ES-I3 (cell line): ENCODE results near the gene HEPN1.

ENCODE experiments used
- H3K36me3 ChIP-seq: 2 replicates; pipeline ENCODE4 v1.6.1; 2013; ENCODE audit warnings: mild to moderate bottlenecking, low read length, control low read depth, moderate library complexity; ENCODE audit not compliant: insufficient read depth
- H3K4me1 ChIP-seq: 2 replicates; pipeline ENCODE4 v1.6.1; 2013; ENCODE audit warnings: mild to moderate bottlenecking, control low read depth, low read length; ENCODE audit not compliant: insufficient read depth
- H3K9ac ChIP-seq: 2 replicates; pipeline ENCODE4 v1.6.1; 2013; ENCODE audit warnings: low read depth, mild to moderate bottlenecking, low read length, moderate library complexity
- H3K9me3 ChIP-seq: 2 replicates; pipeline ENCODE4 v1.6.1; 2013; ENCODE audit warnings: mild to moderate bottlenecking, low read length, moderate library complexity; ENCODE audit not compliant: control insufficient read depth, insufficient read depth

HEPN1 gene

DNA sequence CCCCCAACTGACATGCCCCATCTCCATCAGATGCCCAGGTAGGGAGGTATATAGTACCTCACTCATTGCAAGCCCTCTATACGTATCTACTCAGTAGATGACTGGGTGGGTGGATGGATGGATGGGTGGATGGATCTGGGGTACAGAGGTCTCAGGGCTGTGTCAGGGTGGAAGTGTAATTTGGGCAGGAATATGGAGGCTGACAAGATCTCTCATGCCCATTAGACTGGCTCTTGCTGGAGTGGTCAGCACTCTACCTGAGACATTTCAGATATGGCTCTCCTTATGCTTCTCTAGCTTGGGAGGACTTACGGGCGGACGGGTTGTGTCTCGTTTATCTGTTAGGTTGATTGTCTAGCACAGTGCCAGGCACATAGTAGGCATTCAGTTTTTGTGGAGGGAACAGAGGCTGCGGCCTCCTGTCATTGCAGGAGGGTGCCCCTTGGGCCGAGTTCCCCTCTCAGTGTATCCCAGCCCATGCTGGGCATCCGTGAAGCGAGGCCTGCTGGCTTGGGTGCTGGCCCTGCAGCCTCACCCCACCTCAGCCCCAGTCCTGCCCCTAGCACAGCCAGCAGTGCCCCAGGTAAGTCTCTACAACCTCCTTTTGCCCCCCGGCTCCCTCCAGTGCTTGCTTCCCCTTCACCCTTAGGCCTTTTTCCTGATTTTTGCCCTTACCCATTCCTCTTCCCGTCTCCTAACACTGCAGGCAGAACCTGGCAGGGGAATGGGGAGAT lies 40.1 kb upstream of the HEPN1 start:
- Histone ChIP-seq H3K36me3 (no peaks in the 10 kb centered on the region), H3K9ac (no peak overlapping the region), H3K4me1 (no peaks in the 10 kb centered on the region), H3K9me3 (no peaks in the 10 kb centered on the region)

DNA sequence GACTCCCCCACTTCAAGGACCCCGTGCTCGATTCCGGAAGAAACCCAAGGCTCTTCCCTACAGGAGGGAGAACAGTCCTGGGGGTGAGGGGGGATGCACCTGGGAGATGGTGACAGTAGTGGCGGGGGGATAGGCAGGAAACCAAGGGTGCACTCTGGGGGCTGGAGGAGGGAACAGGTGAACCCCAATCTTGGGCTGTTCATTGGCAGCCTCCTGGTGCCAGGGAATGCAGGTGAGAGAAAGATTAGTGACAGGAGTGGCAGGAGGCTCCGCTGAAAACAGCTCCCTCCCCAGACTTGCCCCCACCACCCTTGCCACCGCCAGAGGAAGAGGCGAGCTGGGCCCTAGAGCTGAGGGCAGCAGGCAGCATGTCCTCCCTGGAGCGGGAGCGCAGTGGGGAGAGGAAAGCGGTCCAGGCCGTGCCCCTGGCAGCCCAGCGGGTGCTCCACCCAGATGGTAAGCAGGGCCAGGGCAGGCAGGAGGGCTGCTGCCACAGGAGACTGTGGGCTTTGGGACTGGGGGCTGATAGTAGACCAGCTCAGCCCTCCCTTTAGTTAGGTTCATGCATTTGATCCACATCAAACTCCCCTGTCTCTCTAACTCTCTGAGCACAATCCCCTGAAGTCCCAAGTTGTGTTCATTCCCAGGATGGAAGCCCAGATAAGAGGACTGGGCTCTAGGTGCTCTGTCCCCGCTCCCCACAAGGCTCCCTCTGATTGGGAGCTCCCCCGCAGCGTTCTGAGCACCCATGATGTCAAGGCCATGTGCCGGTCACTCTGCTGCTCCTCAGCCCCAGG lies 39.4 kb upstream of the HEPN1 start:
- Histone ChIP-seq H3K9me3 (no peaks in the 10 kb centered on the region), H3K4me1 (no peaks in the 10 kb centered on the region), H3K36me3 (no peaks in the 10 kb centered on the region), H3K9ac (no peak overlapping the region)

DNA sequence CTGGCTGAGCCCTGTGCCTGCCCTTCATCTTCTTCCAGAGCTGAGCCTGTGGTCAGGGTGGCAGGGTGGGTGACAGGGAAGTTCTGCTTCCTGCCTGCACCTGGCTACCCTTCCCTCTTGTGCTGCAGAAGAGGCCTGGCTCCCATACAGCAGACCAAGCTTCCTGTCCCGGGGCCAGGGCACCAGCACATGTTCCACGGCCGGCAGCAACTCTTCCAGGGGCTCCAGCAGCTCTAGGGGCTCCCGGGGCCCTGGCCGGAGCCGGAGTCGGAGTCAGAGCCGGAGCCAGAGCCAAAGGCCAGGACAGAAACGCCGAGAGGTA lies 38.8 kb upstream of the HEPN1 start:
- Histone ChIP-seq H3K36me3 (no peaks in the 10 kb centered on the region), H3K9me3 (no peaks in the 10 kb centered on the region), H3K9ac (no peak overlapping the region), H3K4me1 (no peaks in the 10 kb centered on the region)

GRCh38 chr11:124880958-124881357 lies 38.1 kb upstream of the HEPN1 start:
- H3K4me1 ChIP-seq: no peaks in the 10 kb centered on the region

GRCh38 chr11:124882339-124883071 lies 36.5 kb upstream of the HEPN1 start:
- Histone ChIP-seq H3K9me3 (no peaks in the 10 kb centered on the region), H3K36me3 (no peaks in the 10 kb centered on the region), H3K9ac (no peak overlapping the region), H3K4me1 (no peaks in the 10 kb centered on the region)

More at GRCh38 chr11:124880958-124881357, 38.1 kb upstream of the HEPN1 start:
- H3K9me3 ChIP-seq: no peaks in the 10 kb centered on the region
- H3K9ac ChIP-seq: no peak overlapping the region
- H3K36me3 ChIP-seq: no peaks in the 10 kb centered on the region

GRCh38 chr11:124884340-124884739 lies 34.7 kb upstream of the HEPN1 start:
- Histone ChIP-seq H3K4me1 (no peaks in the 10 kb centered on the region), H3K36me3 (no peaks in the 10 kb centered on the region), H3K9ac (no peak overlapping the region), H3K9me3 (no peaks in the 10 kb centered on the region)

GRCh38 chr11:124884869-124885479 lies 34.1 kb upstream of the HEPN1 start:
- Histone ChIP-seq H3K4me1 (no peaks in the 10 kb centered on the region), H3K9me3 (no peaks in the 10 kb centered on the region), H3K9ac (no peak overlapping the region), H3K36me3 (no peaks in the 10 kb centered on the region)

DNA sequence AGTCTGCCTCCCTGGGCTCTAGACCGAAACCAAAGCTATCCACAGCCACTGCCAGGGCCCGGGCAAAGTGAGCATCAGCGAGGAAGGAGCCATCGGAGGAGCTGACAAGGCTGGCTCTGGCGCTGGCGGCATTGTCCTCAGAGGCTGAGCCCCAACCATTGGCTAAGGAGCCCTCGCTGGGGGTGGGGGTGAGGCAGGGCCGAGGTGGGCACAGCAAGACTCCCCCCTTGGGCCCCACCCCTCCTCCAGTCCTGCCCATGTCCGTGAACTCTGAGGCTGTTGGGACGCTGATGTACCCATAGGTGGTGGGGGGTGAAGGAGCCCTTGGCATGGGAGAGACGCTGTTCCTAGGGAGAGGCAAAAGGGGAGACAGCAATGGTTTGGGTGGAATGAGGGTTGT lies 32.6 kb upstream of the HEPN1 start:
- Histone ChIP-seq H3K9ac (no peak overlapping the region), H3K4me1 (no peaks in the 10 kb centered on the region; the same call in 1 of the 2 replicates), H3K36me3 (no peaks in the 10 kb centered on the region), H3K9me3 (no peaks in the 10 kb centered on the region)

DNA sequence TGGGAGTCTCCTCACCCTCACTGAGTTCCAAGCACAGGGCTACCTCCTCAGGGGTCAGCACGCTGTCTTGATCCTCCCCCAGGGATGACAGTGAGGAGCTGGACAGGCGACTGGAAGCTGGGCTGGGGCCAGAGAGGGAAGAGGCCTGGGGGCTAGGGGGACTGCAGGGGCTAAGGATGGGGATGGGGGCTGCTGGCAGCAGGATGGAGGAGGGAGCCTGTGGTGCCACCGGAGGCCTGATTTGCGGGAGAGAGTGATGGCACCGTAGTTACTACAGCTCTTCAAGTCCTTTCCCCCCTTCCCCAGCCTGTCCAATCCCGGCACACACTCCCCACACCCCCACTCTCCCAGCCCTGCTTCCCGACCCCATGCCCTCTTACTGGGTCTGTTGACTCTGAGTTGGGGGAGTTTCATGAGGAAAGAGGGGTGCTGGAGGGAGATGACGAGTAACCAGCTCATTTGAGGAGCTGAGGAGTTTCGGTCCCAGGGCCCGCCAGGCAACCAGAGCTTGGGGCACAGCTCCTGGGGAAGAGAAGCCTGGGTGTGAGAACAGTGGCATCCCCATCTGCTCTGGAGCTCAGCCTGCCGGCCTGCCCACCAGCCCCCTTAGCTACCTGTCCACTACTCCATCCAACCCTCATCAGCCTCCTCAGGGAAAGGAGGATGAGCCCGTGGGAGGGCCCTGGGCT lies 31.9 kb upstream of the HEPN1 start:
- Histone ChIP-seq H3K9ac (no peak overlapping the region), H3K9me3 (no peaks in the 10 kb centered on the region), H3K4me1 (no peaks in the 10 kb centered on the region; the same call in 1 of the 2 replicates), H3K36me3 (no peaks in the 10 kb centered on the region)

DNA sequence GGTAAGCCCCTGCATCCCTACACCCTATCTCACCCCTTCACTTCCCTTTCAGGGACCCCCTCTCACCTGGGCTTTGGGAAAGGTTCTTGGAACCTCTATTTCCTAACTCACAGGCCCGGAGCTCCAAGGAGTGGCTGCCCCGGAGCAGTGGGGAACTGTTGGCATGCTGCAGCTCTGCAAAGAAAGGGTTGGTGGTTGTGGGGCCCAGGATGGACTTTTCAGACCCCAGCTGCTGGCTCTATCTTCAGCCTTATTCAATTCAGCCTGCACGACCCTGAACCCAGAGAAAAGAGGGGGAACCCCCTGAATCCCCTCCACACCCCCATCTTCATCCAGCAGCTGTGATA lies 31.4 kb upstream of the HEPN1 start:
- Histone ChIP-seq H3K36me3 (no peaks in the 10 kb centered on the region), H3K9ac (no peak overlapping the region), H3K4me1 (no peaks in the 10 kb centered on the region; the same call in 1 of the 2 replicates), H3K9me3 (no peaks in the 10 kb centered on the region)

GRCh38 chr11:124889191-124890091 lies 29.6 kb upstream of the HEPN1 start:
- Histone ChIP-seq H3K4me1 (no peaks in the 10 kb centered on the region; the same call in 1 of the 2 replicates), H3K9me3 (no peaks in the 10 kb centered on the region), H3K9ac (no peak overlapping the region), H3K36me3 (no peaks in the 10 kb centered on the region)

DNA sequence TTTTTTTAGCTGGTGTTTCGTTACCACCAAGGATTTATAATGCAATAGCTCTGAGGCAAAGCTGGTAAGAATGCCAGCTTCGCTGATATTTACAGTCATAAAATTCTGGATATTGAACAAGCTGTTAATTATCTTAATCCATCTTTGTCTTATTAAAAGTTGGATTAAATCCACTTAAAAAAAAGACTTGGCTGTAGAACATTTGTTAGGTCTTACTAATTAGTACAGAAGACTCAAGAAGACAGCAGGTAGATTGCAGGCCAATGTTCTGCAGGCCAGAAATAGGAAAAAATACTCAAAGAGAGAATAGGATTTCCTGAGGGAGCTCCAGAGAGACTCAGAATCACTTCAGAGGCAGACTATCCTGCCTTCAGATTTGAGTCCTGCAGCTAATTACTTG lies 28.9 kb upstream of the HEPN1 start:
- Histone ChIP-seq H3K36me3 (no peaks in the 10 kb centered on the region), H3K9me3 (no peaks in the 10 kb centered on the region)

GRCh38 chr11:124890683-124891372 lies 28.2 kb upstream of the HEPN1 start:
- H3K4me1 ChIP-seq: no peaks in the 10 kb centered on the region; the same call in 1 of the 2 replicates
- no peak overlapping the region for H3K9ac ChIP-seq
- H3K9me3 ChIP-seq: no peaks in the 10 kb centered on the region
- H3K36me3 ChIP-seq: no peaks in the 10 kb centered on the region

More for the DNA sequence above, 28.9 kb upstream of the HEPN1 start:
- Histone ChIP-seq H3K9ac (no peak overlapping the region), H3K4me1 (no peaks in the 10 kb centered on the region; the same call in 1 of the 2 replicates)
